ENCODE data around the gene COL4A2.

GRCh38 chr13:110440946-110441731 lies 134.1 kb downstream of the COL4A2 start:
- no peak for TF ChIP-seq NFRKB (IDR thresholded peaks at IDR 0.05)
- no peak for TF ChIP-seq ZNF384 (IDR thresholded peaks at IDR 0.05)
- TF ChIP-seq BHLHE40 (IDR thresholded peaks at IDR 0.05; ENCODE audit: borderline replicate concordance) = no peak
- no peak for TF ChIP-seq FOXM1 (IDR thresholded peaks at IDR 0.05; ENCODE audit: borderline replicate concordance)
- no peak for TF ChIP-seq HDGF (IDR thresholded peaks at IDR 0.05; ENCODE audit: borderline replicate concordance)
- no peak for TF ChIP-seq SUZ12 (IDR thresholded peaks at IDR 0.05)
- TF ChIP-seq SP1 (IDR thresholded peaks at IDR 0.05) = no peak
- no peak for TF ChIP-seq FOXA1 (IDR thresholded peaks at IDR 0.05)
- TF ChIP-seq LEF1 (IDR thresholded peaks at IDR 0.05; ENCODE audit: borderline replicate concordance) = no peak
- TF ChIP-seq CTBP1 (IDR thresholded peaks at IDR 0.05; ENCODE audit: borderline replicate concordance) = no peak
- TF ChIP-seq ARNT (IDR thresholded peaks at IDR 0.05) = no peak
- no peak for TF ChIP-seq FOXK2 (IDR thresholded peaks at IDR 0.05)
- TF ChIP-seq PKNOX1 (IDR thresholded peaks at IDR 0.05) = no peak
